HL-60/S4 (cell line): Measurements from ENCODE around the gene NPEPL1.
"Not testable (repeated sequence)": the region's sequence is repeated elsewhere in the genome, so short reads cannot be mapped to it uniquely, and the experiment has no call there.

Experiments
- in situ Hi-C: fragments of 300-500 bp; cut with MboI; formaldehyde crosslinking; loops from 2 replicates; pipeline ENCODE4 v1.14.3; 2022; ENCODE audit warnings: low sequenced_read_pairs

NPEPL1 gene

GRCh38 chr20:58737198-58737597, 44.6 kb downstream of the NPEPL1 start:
- in situ Hi-C loops = no loop called here

DNA sequence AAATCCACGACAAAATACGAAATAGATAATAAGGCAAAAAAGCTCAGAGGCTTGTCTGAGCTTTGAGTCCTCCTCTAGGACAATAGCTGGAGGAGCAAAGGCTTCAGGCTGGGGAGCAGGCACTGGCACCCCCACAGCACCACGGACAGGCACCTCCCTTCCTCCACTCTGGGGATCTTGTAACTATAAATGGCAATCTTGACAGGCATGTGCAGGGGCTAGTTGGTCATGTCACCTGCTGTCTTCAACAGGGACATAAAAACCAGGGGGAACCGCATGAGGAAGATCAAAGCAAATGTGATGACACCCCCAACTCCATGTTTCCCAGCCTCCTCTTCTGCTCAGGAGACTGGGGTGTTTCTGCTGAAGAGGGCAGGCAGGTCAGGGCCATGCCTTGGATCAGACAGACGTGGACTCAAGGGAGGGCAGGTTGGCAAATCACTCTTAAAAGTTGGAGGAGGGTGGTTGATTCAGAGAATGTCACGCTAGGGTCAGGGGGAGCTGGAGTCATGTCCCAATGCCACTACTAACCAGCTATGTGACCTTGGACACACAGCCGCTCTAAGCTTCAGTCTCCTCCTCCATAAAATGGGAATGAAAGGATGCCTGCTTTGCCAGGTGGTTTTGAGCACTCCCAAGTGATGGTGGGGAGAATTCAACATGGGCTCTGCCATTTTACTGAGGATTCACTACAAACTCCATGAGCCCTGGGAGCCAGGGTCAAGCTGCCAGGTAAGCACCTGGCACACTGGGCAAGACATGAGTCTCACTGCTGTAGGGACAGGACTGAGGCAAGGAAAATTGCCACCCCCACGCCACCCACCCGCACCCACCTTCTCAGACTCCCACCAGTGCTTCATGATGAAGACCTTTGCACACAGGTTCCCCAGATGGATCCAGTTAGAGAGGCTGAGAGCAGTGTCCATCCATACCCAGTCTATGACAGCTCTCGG, 48.0 kb downstream of the NPEPL1 start:
- in situ Hi-C loops = no loop called here

DNA sequence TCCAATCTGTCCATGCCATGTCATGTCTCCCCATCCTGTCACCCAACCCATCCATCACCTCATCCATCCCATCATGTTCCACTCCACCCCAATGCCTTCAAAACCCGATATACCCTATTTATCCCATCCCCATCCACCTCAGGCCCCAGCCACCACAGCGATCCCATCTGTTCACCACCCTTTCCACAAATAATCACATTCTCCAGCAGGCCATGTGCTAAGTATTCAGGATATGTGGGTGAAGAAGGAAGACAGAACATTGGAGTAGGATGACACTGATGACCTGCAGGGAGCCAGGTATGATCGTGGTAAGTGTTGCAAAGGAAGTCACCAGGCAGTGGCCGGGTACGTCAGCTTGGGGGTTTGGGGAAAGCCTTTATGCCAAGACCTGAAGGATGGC, 48.8 kb downstream of the NPEPL1 start:
- in situ Hi-C loops = no loop called here

DNA sequence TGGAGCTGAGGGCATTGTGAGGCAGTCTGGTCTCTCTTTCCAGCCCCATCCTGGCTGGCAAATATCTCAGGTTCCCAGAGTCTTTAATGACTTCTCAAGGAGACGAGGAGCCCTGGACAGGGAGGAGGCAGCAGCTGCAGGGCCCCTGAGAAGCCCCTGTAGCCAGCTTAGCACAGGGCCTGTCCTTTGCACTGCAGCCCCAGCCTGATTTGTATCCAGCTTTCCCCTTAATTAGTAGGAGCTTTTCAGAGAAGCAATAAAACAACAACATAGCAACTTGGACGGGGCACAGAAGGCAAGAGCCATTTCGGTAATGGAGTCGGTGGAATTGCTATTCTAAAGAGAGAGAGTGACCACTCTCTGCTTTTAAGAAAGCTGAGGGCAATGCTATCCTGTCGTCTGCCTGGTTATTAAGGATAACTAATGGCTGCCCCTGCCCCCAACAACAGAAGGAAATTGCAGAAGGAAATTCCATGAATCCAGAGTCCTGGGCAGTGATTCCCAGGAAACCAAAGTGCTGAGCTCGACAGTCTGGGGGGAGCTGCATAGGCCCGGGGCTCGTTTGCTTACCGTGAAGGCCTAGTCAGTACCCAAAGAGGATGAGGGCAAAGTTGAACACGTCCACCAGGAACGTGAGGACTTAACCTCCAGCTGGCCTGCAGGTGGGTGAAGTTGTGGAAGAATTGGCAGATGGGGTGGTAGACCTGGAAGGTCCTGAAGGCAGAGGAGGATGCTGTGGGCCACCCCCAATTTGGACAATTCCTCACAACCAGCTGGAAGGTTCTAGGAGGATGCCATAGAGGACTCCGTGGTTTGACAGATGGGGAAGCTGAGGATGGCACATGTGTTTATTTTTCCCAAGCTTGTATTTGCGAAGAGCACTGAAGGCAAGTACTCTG, 50.3 kb downstream of the NPEPL1 start:
- in situ Hi-C loops = no loop called here

DNA sequence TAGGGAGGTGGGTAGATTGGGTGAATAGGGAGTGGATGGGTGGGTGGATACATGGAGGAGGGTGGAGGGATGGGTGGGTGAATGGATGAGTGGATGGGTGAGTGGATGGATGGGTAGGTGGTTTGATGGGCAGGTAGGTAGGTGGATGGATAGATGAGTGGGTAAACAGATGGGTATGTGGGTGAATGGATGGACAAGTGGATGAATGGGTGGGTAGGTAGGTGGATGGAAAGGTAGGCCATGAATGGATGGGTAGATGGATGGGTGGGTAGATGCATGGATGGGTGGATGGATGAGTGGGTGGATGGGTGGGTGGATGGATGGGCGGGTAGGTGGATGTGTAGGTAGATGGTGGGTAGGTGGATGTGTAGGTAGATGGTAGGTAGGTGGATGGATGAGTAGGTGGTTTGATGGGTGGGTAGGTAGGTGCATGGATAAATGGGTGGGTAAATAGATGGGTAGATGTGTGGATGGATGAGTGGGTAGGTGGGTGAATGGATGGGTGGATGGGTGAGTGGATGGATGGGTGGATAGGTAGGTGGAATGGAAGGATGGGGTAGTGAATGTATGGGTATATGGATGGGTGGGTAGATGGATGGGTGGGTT, 51.4 kb downstream of the NPEPL1 start:
- in situ Hi-C loops = no loop called here

DNA sequence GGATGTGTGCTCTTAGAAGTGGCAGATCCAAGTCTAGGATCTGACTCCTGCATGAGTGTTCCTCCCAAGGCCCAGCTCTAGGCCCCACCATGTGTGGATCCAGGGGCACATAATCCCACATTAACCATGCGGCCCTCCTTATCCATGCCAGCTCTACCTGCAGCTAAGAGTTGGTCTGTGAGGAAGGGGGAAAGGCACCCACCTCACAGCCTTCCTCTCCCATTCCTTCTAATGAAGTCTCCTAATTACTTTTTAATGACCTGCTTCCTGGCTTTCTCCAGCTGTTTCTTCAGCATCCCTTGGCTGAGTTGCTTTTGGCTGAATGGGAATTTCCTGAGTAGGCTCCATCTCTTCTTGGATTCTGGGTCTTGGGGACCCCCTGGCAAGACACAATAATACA, 52.2 kb downstream of the NPEPL1 start:
- in situ Hi-C loops = no loop called here

DNA sequence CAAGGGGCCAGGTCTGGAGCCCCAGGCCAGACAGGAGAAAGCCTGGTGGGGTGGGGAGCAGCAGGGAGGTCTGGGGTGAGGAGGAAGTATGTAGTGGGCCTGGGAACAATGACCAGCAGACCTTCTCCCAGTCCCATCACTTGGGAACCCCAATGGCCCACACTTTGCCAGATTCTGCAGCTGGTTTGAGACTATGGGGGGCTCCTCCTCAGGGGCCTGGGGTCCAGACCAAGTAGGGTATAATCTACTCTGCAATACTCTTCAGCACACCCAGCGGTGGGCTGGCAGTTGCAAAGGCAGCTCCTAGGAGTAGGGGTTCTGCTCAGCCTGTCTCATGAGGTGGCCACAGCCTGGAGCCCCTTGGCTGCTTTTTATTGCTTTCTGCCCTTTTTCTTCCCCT, 52.8 kb downstream of the NPEPL1 start:
- in situ Hi-C loops = no loop called here

GRCh38 chr20:58746620-58747019, 54.0 kb downstream of the NPEPL1 start:
- in situ Hi-C loops = no loop called here

DNA sequence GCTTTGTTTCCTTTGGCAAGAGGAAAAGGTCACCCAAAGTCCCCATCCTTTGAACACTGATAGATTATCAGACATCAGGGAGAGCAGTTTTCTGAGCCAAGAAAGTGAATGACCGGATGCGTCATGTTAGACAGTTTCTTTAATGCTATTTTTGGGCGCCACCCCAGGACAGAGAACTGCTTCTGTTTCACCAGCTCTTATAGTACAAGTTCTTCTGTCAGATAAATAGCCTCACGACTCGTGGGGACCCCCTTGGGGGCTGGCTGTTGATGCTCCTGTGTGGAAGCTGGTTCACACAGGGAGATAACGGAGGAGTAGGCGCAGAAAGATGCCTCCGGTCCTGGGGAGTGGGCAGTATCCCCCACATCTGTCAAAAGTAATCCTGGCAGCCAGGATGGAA, 54.6 kb downstream of the NPEPL1 start:
- in situ Hi-C loops = no loop called here

DNA sequence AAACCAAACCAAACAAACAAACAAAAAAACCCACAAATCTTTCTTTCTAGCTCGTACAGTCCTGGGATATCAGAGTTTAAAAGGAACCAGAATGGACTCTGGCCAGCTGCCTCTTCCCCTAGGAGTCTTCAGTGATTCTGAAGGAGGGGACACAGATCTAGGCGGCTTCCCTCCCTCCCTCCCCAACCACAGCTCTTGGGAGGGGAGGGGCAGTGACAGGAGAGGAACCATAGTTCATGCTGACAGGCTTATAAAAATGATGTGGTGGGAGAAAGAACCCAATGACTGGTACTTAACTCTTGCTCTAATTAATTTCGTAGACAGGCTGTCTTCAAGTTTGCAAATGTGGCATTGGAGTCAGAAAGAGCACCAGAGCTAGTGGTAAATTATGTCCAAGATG, 56.0 kb downstream of the NPEPL1 start:
- in situ Hi-C loops = no loop called here

DNA sequence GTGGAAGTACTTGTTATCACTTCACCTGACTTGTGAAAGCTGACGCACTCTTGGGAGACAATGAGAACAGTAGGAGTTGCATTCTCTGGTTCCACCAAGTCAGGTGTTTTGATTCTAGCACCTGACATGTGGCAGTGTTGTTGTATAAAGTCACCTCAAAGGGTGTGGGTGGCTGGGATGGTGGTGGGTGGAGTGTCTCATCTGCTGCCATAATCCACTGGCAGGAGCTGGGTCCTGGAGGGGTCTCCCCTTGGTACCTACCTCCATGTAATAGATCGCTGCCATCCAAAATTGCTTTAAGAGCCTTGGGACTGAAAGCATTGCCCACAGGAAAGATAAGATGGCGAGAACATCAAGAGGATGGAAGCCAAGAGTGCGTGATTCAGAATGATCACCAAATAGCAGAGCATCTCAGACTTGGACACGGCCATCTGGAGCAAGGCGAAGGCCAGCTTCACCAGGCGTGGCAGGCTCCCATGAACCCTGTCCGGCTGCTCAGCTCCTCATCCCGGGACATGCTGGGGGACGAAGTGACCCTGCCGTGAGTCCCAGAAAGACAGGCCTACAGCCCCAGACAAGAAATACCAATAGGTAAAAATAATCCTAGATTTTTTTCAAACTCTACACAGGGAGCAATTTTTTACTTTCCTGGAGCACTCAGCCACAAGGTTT, 56.6 kb downstream of the NPEPL1 start:
- in situ Hi-C loops = no loop called here

DNA sequence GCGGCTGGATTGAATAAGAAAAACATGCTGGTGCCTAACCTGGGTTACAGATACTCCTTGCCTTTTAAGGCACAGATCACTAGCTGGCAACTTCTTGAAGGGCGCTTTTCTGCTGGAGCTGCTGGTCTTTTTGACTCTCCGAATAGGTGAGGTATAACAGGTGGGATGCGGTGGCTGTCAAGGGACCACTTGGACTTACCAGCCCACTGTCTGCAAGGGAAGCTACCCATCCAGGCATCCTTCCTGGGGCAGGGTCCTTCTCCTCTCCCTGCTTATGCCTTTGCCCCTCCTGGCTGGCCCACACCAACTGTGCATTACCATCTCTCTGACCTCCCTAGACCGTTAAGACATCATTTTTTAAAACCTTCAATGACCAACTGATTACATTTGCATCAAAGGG, 57.4 kb downstream of the NPEPL1 start:
- in situ Hi-C loops = no loop called here

- in situ Hi-C loops = not testable (repeated sequence)
Observed at GRCh38 chr20:58750706-58751105, 58.1 kb downstream of the NPEPL1 start.

DNA sequence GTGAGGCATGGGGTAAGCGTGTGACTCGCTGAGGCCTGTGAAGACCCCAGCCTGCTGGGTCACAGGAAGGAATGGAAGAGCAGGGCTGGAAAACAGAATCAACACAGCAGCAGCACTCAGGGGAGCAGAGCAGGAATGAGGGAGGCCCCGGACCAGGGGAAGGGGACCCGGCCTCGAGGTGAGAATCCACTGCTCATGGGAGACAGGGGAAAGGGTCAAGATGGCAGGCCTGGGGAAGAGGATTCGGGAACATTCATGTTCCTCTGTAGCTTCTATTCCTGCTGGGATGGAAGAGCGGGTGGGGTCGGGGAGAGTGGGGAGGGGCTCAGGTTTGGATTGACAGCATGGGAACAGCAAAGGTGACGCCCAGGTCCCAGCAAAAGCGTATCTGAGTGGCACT, 59.4 kb downstream of the NPEPL1 start:
- in situ Hi-C loops = no loop called here

- in situ Hi-C loops = no loop called here
Observed at GRCh38 chr20:58752565-58752964, 60.0 kb downstream of the NPEPL1 start.

GRCh38 chr20:58753267-58753921, 60.8 kb downstream of the NPEPL1 start:
- in situ Hi-C loops = no loop called here

- in situ Hi-C loops = no loop called here
Observed at GRCh38 chr20:58753922-58754551, 61.4 kb downstream of the NPEPL1 start.

DNA sequence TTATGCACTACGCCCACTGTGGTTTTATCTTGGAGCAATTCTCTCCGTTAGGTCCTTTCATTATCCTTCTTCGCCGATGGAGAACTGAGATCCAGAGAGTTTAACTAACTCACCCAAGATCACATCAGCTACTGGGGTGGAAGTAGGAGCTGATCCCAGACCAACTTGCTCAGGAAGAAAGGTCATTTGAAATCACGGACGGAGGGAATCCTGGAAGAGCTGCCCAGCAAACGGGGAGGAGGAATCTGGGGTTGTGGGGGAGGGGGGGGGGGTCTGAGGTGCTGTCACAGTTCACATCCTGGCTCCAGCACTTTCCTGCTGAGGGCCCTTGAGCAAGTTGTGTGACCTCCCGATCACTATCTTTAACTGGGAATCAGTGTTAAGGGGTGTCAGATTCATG, 62.0 kb downstream of the NPEPL1 start:
- in situ Hi-C loops = no loop called here

DNA sequence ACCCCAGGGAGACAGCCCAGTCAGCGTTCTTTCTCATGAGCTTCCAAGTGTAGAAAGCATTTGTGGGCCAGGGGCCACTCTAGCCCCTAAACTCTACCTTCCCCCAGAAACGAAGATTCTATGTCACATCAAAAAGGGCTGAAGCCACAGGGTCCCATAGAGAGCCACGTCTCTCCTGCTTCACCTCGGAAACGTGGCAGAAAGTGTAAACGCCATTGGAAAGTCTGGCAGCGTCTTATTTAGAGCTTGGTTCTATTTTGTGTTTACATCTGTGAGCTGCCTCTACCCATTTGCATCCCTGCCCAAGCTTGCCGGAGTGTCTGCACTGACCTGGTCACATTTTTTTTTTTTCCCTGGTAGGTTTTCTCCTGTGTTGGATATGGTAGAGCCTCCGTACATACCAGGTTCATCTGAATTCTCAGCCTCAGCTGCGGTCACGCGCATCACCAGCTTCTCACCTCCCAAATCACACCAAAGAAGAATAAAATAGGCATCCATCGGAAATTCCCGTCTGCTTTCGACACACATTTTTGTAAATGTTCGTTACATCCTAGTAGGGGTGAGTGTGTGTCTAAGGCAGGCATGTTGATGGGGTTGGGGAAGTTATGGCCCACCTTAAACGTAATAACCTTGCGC, 62.6 kb downstream of the NPEPL1 start:
- in situ Hi-C loops = no loop called here
